Measurements from ENCODE around the gene IFITM1.
"Not testable (repeated sequence)": the region's sequence is repeated elsewhere in the genome, so short reads cannot be mapped to it uniquely, and the experiment has no call there.

IFITM1 gene

GRCh38 chr11:309979-310572 lies 3.8 kb upstream of the IFITM1 start:
- DNase-seq, result not testable (repeated sequence)

GRCh38 chr11:311013-311748 lies 2.7 kb upstream of the IFITM1 start:
- not testable (repeated sequence) for DNase-seq

GRCh38 chr11:312092-312816 lies 1.6 kb upstream of the IFITM1 start:
- no peak for DNase-seq

GRCh38 chr11:313304-313786 lies 495 bp upstream of the IFITM1 start:
- no peak for DNase-seq

GRCh38 chr11:314554-314875 lies 675 bp downstream of the IFITM1 start:
- not testable (repeated sequence) for DNase-seq

- DNase-seq, result no peak
These were observed 1.2 kb downstream of the IFITM1 start for GRCh38 chr11:315051-315481.

GRCh38 chr11:315516-315994 lies 1.7 kb downstream of the IFITM1 start:
- no peak for DNase-seq

- DNase-seq, result no peak
These were observed 2.3 kb downstream of the IFITM1 start for GRCh38 chr11:316031-316701.

GRCh38 chr11:316891-317301 lies 3.1 kb downstream of the IFITM1 start:
- no peak for DNase-seq

GRCh38 chr11:317668-318404 lies 4.0 kb downstream of the IFITM1 start:
- not testable (repeated sequence) for DNase-seq

- not testable (repeated sequence) for DNase-seq
These were observed 4.7 kb downstream of the IFITM1 start for GRCh38 chr11:318405-319120.

- DNase-seq, result not testable (repeated sequence)
These were observed 5.5 kb downstream of the IFITM1 start for GRCh38 chr11:319121-319887.

GRCh38 chr11:319888-320273 lies 6.0 kb downstream of the IFITM1 start:
- DNase-seq, result not testable (repeated sequence)

GRCh38 chr11:324156-324555 lies 10.3 kb downstream of the IFITM1 start:
- no peak for DNase-seq

GRCh38 chr11:324593-325517 lies 11.0 kb downstream of the IFITM1 start:
- not testable (repeated sequence) for DNase-seq

- DNase-seq, result no peak
These were observed 12.2 kb downstream of the IFITM1 start for GRCh38 chr11:325796-326591.

- DNase-seq, result no peak
These were observed 12.7 kb downstream of the IFITM1 start for GRCh38 chr11:326592-326841.

GRCh38 chr11:326842-327580 lies 13.2 kb downstream of the IFITM1 start:
- DNase-seq, result no peak

GRCh38 chr11:327581-327923 lies 13.7 kb downstream of the IFITM1 start:
- no peak for DNase-seq

All from NCI-H1930 (cell line).